Measurements from ENCODE around the gene HPCA. TPM values are rescaled to one million over a fixed set of nuclear protein-coding genes. Genes with fewer than 3 reads are reported as not detected.

The HPCA gene
- total and polyA plus RNA-seq, 2 of the 8 experiments (the other 6 are each of a cell fraction or from before 2014, with no cell fraction given): 0.70 to 1.4 TPM

DNA sequence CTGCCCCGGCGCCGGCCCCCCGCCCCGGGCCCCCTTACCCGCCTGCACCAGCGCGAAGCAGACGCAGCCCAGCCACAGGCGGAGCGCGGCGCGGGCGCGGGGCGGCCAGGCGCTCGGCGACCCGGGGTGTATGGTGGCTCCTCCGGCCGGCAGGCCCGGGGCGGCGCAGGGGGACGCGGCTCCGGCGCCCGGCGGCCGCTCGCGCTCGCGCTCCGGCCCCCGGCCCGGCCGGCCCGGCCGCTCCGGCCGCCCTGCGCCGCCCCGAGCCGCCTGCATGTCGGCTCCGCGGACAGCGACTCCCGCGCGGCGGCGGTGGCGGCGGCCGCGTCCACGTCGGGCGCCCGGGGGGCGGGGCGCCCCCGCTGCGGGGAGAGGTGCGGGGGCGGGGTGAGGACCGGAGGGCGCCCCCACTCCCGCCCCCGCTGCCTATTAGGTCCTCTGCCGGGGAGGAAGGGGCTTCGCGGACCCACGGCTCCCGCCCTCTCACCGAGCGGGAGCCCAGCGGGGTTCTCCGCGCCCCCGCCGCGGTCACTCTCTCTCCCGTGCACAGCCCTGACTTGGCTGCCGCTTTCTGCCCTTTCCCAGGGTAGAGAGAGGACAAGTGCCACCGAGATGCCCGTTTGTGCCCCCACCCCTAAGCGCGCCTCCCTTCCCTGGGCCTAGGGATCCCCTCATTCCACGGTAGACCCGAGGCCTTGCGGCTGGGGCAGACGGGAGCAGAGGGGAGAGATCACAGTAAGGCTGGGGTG lies 15.5 kb upstream of the HPCA start, which contains the start of gene FNDC5:
Gene FNDC5 (minus strand): TSS at position 298 of the 749 bp plus-strand sequence.
- no peak within 1 kb of the TSS for H2BK20ac ChIP-seq (ENCODE audit: low read length)
- H2AK5ac ChIP-seq (ENCODE audit: low read depth, low read length): peak within 1 kb of the TSS; percentile 8; the same call in 1 of the 2 replicates
- no peak for DNase-seq (ENCODE audit: low read depth in 1 of 2, low spot score in 2 of 2)
- peaks cover 0 to 2% of the 10 kb centered on the region in 2 experiments for H4K20me1 ChIP-seq (replicated peaks in 1 of 2; ENCODE audit: control insufficient read depth in 1 of 2, insufficient read depth in 2 of 2, low read length in 2 of 2)
- no peak within 1 kb of the TSS for H3K14ac ChIP-seq (ENCODE audit: insufficient read length)
- no peak for FAIRE-seq
- 0 out of 2 replicates have a peak within 1 kb of the TSS, but pooled peaks have one; percentile 35 for H4K8ac ChIP-seq (ENCODE audit: extremely low read depth, insufficient read depth, low read length)
- H3K9me3 ChIP-seq (ENCODE audit: insufficient read depth in 2 of 2, low read depth in 1 of 2, low read length in 1 of 2): no peaks in the 10 kb centered on the region
- CTCF ChIA-PET (ENCODE audit: partially characterized antibody): interaction anchor here (0.6 to 19.0 kb wide), 8 partner anchors 9 to 1845 kb away, joined by 3 to 382 read pairs (median 10); partner anchors contain the start of gene HPCA
- no peak within 1 kb of the TSS for H4K5ac ChIP-seq (ENCODE audit: insufficient read length, low read depth, low read length)
- H2AFZ ChIP-seq (ENCODE audit: low read length): no peak within 1 kb of the TSS
- H2BK12ac ChIP-seq (ENCODE audit: low read depth, low read length): no peak within 1 kb of the TSS; the same call in 1 of the 2 replicates
- peaks cover 6 to 27% (median 21%) of the 10 kb centered on the region in 4 experiments for H3K4me1 ChIP-seq (replicated peaks in 1 of 4; ENCODE audit: control insufficient read depth in 3 of 4, insufficient read depth in 4 of 4, low read length in 3 of 4)
- H3K36me3 ChIP-seq (ENCODE audit: control insufficient read depth in 2 of 4, insufficient read depth in 4 of 4, low read length in 3 of 4): no peaks in the 10 kb centered on the region; a peak in 1 of 8 replicates
- peak within 1 kb of the TSS; percentile 32; the same call in 1 of the 2 replicates for H3K18ac ChIP-seq (ENCODE audit: extremely low read depth, low read length)
- H3K27ac ChIP-seq (ENCODE audit: low read depth, low read length): no peak within 1 kb of the TSS
- H3K9ac ChIP-seq (replicated peaks in 1 of 4; ENCODE audit: extremely low read depth in 1 of 4, low read depth in 3 of 4, low read length in 3 of 4): no peak within 1 kb of the TSS; a peak in 1 of 7 replicates
- H3K23me2 ChIP-seq (ENCODE audit: low read depth, low read length): peaks cover 6% of the 10 kb centered on the region; the same call in 1 of the 2 replicates
- no peak within 1 kb of the TSS for H3K23ac ChIP-seq (ENCODE audit: insufficient read length)
- H3K79me1 ChIP-seq (ENCODE audit: low read depth, low read length): no peaks in the 10 kb centered on the region
- H3K56ac ChIP-seq (replicated peaks; ENCODE audit: insufficient read length, low read depth, low read length): no peak within 1 kb of the TSS
- H2BK5ac ChIP-seq (ENCODE audit: low read depth, low read length): no peak within 1 kb of the TSS
- POLR2A ChIA-PET (ENCODE audit: partially characterized antibody): interaction anchor here (1.1 to 3.0 kb wide), 5 partner anchors 12 to 96 kb away, joined by 3 to 10 read pairs (median 10); partner anchors contain the start of genes HPCA, S100PBP and YARS1
- peak within 1 kb of the TSS; percentile 12 for H4K91ac ChIP-seq (replicated peaks; ENCODE audit: insufficient read length, low read length)
- 12% methylated on average over 14 of the region's 99 CpGs; no CpG with 5 or more reads in 1 of the 2 experiments for WGBS, 2 experiments (ENCODE audit: extremely low coverage in 1 of 2, insufficient coverage in 1 of 2, insufficient read length in 1 of 2, insufficient replicate concordance in 2 of 2, low coverage in 1 of 2, low lambda C conversion rate in 2 of 2, missing lambda C conversion rate in 1 of 2)
- H2BK15ac ChIP-seq (ENCODE audit: low read length): peak within 1 kb of the TSS; percentile 46; the same call in 1 of the 2 replicates
- no peak within 1 kb of the TSS for H2BK120ac ChIP-seq (replicated peaks; ENCODE audit: low read depth, low read length)
- peak within 1 kb of the TSS; percentile 57 to 92 for H3K4me2 ChIP-seq (ENCODE audit: insufficient read depth in 1 of 2, low read depth in 2 of 2, low read length in 2 of 2)
- peak within 1 kb of the TSS; percentile 28 to 65 (median 37) for H3K4me3 ChIP-seq (ENCODE audit: extremely low read depth in 1 of 4, insufficient read depth in 2 of 4, low read depth in 3 of 4, low read length in 4 of 4)
- no peak within 1 kb of the TSS for H3K4ac ChIP-seq (replicated peaks; ENCODE audit: insufficient read length, low read depth, low read length)
- H3K79me2 ChIP-seq (ENCODE audit: control insufficient read depth in 1 of 2, insufficient read depth in 2 of 2, low read length in 2 of 2): no peaks in the 10 kb centered on the region
- H3K27me3 ChIP-seq (replicated peaks in 1 of 4; ENCODE audit: control insufficient read depth in 3 of 4, extremely low read depth in 1 of 4, insufficient read depth in 3 of 4, low read length in 3 of 4): peaks cover 6 to 35% (median 28%) of the 10 kb centered on the region in 4 experiments
- TF ChIP-seq SIX5 (IDR thresholded peaks at IDR 0.05; ENCODE audit: low read depth, low read length) (no peak), EGR1 (IDR thresholded peaks at IDR 0.05; ENCODE audit: borderline replicate concordance, low read depth, low read length) (peak; percentile 54; the same call in 1 of the 2 replicates), JUND (IDR thresholded peaks at IDR 0.05; ENCODE audit: low read length) (no peak), CHD2 (IDR thresholded peaks at IDR 0.05; ENCODE audit: low read length) (no peak), CBX8 (IDR thresholded peaks at IDR 0.05; ENCODE audit: borderline replicate concordance, low read depth, low read length) (no peak), CEBPB (IDR thresholded peaks at IDR 0.05; ENCODE audit: low read depth, low read length) (no peak), EZH2 (IDR thresholded peaks at IDR 0.05; ENCODE audit: low read depth, low read length, severe bottlenecking) (peak; percentile 54), BRCA1 (IDR thresholded peaks at IDR 0.05; ENCODE audit: low read depth, low read length) (no peak), TAF7 (optimal IDR thresholded peaks at IDR 0.05; ENCODE audit: borderline replicate concordance, low read depth, low read length) (no peak), GTF2F1 (IDR thresholded peaks at IDR 0.05; ENCODE audit: borderline replicate concordance, low read depth, low read length) (no peak)
- TF ChIP-seq, protein P1, sequence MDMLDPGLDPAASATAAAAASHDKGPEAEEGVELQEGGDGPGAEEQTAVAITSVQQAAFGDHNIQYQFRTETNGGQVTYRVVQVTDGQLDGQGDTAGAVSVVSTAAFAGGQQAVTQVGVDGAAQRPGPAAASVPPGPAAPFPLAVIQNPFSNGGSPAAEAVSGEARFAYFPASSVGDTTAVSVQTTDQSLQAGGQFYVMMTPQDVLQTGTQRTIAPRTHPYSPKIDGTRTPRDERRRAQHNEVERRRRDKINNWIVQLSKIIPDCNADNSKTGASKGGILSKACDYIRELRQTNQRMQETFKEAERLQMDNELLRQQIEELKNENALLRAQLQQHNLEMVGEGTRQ (IDR thresholded peaks at IDR 0.05; ENCODE audit: low read length): no peak
